GM12878 (cell line): ENCODE measurements around the gene GINS1.

ENCODE experiments used
- MYB ChIP-seq: fragments of 150-350 bp; IDR thresholded peaks from 2 replicates; pipeline ENCODE4 v1.6.1; 2014; ENCODE audit warnings: mild to moderate bottlenecking, low read depth, low read length, borderline replicate concordance
- SPI1 ChIP-seq: IDR thresholded peaks from 2 replicates; pipeline ENCODE4 v1.6.1; 2011; ENCODE audit warnings: low read depth, mild to moderate bottlenecking, low read length, moderate library complexity, borderline replicate concordance; ENCODE audit not compliant: insufficient read depth
- SREBF1 ChIP-seq: IDR thresholded peaks from 2 replicates; pipeline ENCODE4 v1.6.1; 2012; ENCODE audit warnings: mild to moderate bottlenecking, low read length
- ZNF24 ChIP-seq: fragments of 450-650 bp; IDR thresholded peaks from 2 replicates; pipeline ENCODE4 v1.6.1; 2017; ENCODE audit warnings: antibody characterized with exemption, mild to moderate bottlenecking
- ZNF384 ChIP-seq: IDR thresholded peaks from 2 replicates; pipeline ENCODE4 v1.6.1; 2012; ENCODE audit warnings: low read depth, mild to moderate bottlenecking, low read length, improper control_type of control experiment, borderline replicate concordance

- no peak for TF ChIP-seq MYB
- TF ChIP-seq SREBF1, result no peak
- no peak for TF ChIP-seq ZNF384
- TF ChIP-seq SPI1, result no peak
- no peak for TF ChIP-seq ZNF24
These were observed 12.5 kb upstream of the GINS1 start for GRCh38 chr20:25394996-25395395.
